ENCODE data around the gene VAC14.

VAC14 gene

DNA sequence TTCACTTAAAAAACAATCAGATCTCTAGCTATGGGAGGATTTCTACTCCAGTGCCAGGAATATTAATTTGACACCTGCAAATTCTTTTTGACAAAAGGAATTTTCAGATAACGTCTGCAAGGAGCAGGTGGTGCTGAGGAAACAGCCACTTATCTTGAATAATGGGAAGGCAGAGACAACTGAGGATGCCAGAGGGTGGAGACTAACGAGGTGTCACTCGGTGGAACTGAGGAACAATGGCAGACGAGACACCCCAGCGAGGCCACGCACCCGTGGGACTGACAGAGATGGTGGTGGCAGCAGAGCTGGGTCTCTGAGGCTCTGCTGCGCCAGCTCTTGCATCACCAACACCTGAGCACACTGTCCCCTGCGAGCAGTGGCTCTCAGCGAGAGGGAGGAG lies 42.2 kb downstream of the VAC14 start:
- no peak overlapping the region for H3K27ac ChIP-seq
- TF ChIP-seq, protein P1, sequence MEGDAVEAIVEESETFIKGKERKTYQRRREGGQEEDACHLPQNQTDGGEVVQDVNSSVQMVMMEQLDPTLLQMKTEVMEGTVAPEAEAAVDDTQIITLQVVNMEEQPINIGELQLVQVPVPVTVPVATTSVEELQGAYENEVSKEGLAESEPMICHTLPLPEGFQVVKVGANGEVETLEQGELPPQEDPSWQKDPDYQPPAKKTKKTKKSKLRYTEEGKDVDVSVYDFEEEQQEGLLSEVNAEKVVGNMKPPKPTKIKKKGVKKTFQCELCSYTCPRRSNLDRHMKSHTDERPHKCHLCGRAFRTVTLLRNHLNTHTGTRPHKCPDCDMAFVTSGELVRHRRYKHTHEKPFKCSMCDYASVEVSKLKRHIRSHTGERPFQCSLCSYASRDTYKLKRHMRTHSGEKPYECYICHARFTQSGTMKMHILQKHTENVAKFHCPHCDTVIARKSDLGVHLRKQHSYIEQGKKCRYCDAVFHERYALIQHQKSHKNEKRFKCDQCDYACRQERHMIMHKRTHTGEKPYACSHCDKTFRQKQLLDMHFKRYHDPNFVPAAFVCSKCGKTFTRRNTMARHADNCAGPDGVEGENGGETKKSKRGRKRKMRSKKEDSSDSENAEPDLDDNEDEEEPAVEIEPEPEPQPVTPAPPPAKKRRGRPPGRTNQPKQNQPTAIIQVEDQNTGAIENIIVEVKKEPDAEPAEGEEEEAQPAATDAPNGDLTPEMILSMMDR (conservative IDR thresholded peaks at IDR 0.05), result no peak

DNA sequence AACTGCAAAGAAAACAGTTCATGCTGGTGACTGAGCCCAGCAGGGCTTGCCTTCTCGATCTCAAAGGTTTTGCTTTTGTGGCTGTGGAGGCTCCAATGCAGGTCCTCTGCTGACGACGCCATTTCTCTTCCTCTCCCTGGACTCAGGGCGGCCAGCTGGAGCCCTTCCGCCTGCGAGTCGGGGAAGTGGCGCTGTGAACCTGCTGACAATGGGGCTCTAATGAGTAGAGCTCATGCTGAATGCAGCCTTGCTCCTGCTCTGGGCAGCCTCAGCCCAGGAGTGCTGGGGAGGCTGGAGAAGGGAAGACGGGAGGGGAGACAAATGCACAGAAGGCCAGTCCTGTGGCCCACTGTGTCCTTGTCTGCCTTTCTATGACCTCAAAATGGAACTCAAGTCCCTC lies 43.8 kb downstream of the VAC14 start:
- H3K27ac ChIP-seq, result no peak overlapping the region
- TF ChIP-seq, protein P1 (conservative IDR thresholded peaks at IDR 0.05), result no peak

DNA sequence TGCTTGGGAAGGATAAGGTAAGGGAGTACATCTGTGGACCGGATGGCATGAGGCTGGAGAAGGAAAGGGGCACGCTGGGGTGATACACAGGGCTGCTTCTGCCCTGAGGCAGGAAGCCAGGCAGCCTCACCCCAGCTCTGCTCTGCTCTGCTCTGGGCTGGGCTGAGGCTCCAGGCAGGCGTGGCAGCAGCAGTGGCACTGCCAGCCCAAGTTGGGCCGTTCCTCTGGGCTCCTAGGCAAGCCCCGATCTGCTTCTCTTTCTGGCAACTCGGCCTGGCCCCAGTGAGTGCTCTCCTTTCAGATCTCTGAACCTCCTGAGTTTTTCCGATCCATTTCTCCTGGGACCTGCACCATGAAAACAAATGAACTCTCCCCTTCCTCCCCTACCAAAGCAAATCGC lies 44.9 kb downstream of the VAC14 start:
- H3K27ac ChIP-seq, result no peak overlapping the region
- TF ChIP-seq, protein P1 (conservative IDR thresholded peaks at IDR 0.05), result no peak

DNA sequence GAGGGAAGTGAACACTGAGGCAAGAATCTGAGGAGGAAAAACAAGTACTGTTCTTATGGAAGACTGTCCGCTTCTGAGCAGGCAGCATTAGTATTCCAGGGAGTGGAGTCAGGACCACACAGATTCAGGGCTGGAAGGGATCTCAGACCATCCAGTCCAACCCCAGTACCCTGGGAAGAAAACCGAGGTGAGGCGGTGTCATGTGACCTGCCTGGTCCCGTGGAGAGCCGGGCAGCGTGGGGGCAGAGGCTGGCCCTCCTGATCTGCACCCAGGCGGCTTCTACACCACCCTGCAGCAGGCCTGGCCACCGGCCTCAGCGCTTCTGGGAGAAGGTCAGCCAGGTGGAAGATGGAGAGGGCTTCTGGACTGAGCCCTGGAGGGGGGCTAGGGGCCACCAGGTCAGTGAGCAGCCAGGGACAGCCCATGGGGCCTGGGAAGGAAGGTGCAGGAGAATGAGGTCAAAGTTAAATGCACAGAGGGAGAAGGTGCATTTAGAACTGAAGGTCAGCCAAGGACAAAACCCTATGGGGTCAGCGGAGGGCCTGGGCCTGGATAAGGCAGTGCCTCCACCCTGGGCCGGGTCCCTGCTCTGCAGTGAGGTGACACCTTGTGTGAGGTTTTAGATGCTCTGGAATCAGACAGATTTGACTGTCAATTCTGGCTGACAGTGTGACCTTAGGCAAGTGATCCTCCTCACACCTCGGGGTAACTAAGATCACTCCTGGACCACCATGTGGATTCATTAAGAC lies 45.9 kb downstream of the VAC14 start:
- TF ChIP-seq, protein P1 (conservative IDR thresholded peaks at IDR 0.05), result no peak
- no peak overlapping the region for H3K27ac ChIP-seq

DNA sequence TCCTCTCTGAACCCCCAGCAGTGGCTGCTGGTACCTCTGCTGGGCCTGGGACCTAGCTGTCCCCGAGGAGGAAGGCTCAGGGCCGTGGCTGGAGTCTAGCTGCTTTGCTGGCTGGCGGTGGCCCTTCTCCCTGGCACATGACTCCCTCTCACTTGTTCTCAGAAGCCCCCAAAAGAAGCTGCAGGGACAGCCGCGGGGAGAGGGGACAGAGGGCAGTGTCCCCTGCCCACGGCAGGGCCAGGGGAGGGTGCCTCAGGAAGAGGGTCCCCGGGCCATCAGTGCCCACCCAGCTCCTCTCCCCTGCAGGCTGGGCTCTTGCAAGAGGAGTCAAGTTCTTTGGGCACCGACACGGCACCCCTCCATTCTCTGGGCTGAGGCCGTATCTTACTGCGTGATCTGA lies 46.6 kb downstream of the VAC14 start:
- H3K27ac ChIP-seq, result no peak overlapping the region
- TF ChIP-seq, protein P1 (conservative IDR thresholded peaks at IDR 0.05), result no peak

DNA sequence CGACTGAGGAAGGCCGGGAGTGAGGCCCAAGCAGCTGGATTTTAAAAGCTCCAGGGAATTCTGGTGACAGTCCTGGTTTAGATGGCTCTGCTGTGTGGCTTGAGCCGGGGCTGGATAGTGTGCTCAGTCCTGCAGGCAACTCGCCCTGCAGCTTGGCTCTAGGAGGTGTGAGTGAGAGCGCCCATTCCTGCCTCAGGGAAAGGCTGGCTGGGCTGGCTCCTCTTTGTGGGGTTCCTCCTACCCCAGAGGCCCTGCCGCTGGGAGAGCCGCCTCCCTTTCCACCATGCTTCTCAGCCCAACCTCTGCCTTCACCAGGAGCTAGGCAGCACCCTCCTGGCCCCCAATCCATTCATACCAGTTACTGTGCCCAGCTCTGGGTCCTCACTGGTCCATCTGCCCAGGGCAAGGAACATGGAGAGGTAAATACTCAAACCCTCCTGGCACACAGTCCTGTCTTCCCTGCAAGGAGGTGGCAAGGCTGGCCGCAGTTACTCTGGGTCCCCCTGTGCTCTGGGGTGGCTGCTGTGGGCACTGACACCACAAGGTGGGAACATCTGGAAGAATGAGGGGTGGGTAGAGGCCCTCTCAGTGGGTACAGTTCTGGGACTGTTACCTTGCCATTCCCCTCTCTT lies 47.1 kb downstream of the VAC14 start:
- TF ChIP-seq, protein P1 (conservative IDR thresholded peaks at IDR 0.05), result no peak
- H3K27ac ChIP-seq, result no peak overlapping the region

DNA sequence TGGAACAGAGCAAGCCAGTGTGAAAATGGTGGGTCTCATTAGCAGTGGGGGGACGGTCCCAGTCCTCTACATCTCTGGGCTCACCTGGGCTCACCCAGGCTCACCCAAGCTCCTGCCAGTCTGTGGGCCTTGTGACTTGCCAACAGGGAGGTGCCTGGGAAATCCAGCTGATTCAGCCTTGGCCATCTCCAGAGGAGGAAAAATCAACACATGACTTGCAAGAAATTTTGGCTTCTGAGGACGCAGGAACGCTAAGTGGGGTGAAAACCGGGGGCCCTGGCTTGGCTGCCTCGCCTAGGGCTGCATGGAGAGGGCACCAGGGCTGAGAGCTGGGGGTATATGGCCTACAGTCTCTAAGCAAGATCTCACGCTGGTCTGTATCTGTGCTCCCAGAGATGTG lies 47.7 kb downstream of the VAC14 start:
- TF ChIP-seq, protein P1 (conservative IDR thresholded peaks at IDR 0.05), result no peak

More for the DNA sequence above, 47.7 kb downstream of the VAC14 start:
- H3K27ac ChIP-seq, result no peak overlapping the region
